AG09319 (cell line): Measurements from ENCODE around the gene ICAM1.

Experiments used
- DNase-seq: peaks from one replicate; pipeline ENCODE4 v3.0.0-alpha.2; 2010; ENCODE audit warnings: low read depth; ENCODE audit errors: extremely low read depth
- CTCF ChIP-seq: IDR thresholded peaks from 2 replicates; pipeline ENCODE4 v1.5.1; 2011; ENCODE audit warnings: low read depth, mild to moderate bottlenecking, inconsistent platforms, low read length, moderate library complexity

Gene ICAM1

GRCh38 chr19:10227026-10227971 is 43.6 kb upstream of the ICAM1 start:
- TF ChIP-seq CTCF: peak; percentile 8
- DNase-seq: no peak

GRCh38 chr19:10228393-10228792 is 42.5 kb upstream of the ICAM1 start:
- no peak for DNase-seq
- no peak for TF ChIP-seq CTCF

- peak; percentile 56 for TF ChIP-seq CTCF
- no peak for DNase-seq
These were observed 42.0 kb upstream of the ICAM1 start for GRCh38 chr19:10228920-10229319.

GRCh38 chr19:10230173-10230860 is 40.6 kb upstream of the ICAM1 start:
- no peak for DNase-seq
- peak; percentile 7 for TF ChIP-seq CTCF

- DNase-seq: no peak
- no peak for TF ChIP-seq CTCF
These were observed 39.9 kb upstream of the ICAM1 start, which contains the start of gene S1PR2 for GRCh38 chr19:10230861-10231611. TSS of gene S1PR2 (minus strand) at chr19:10231331. CDS start at chr19:10224905, 6,426 bp downstream.

- DNase-seq: no peak
- no peak for TF ChIP-seq CTCF
These were observed 39.2 kb upstream of the ICAM1 start for GRCh38 chr19:10231612-10232228.
